WTC11 (cell line): ENCODE results near the gene MICAL1. TPM values are rescaled to one million over a fixed set of nuclear protein-coding genes. Genes with fewer than 3 reads are reported as not detected.
A peak's percentile ranks its signal among the peaks of the same experiment; 100 is the strongest.

Experiments
- ATAC-seq: fragments of 200-7000 bp; cut with Tn5 transposase; 2 replicates; pipeline ENCODE4 v1.10.0; 2021; ENCODE audit warnings: mild to moderate bottlenecking, moderate library complexity
- CTCF ChIA-PET: fragments of 300-600 bp; sonication (Branson Sonifier 250); formaldehyde crosslinking; loops from one replicate; lab custom pipeline; 2021; ENCODE audit warnings: antibody characterized with exemption; lab: Charles Lee
- POLR2A ChIA-PET: fragments of 350-600 bp; sonication (Branson Sonifier 250); formaldehyde crosslinking; loops from one replicate; lab custom pipeline; 2021; ENCODE audit warnings: antibody characterized with exemption; lab: Charles Lee
- DNase-seq: peaks from one replicate; pipeline ENCODE4 v3.0.0; 2021; ENCODE audit warnings: low spot score
- H3K27ac Mint-ChIP-seq: 2 replicates; pipeline ENCODE4 v1.8.0; 2021; ENCODE audit warnings: mixed read lengths
- H3K27me3 Mint-ChIP-seq: 2 replicates; pipeline ENCODE4 v1.8.0; 2021; ENCODE audit warnings: low read depth, mild to moderate bottlenecking, moderate library complexity, mixed read lengths
- H3K36me3 Mint-ChIP-seq: 2 replicates; pipeline ENCODE4 v1.8.0; 2021; ENCODE audit warnings: mixed read lengths
- H3K4me1 Mint-ChIP-seq: 2 replicates; pipeline ENCODE4 v1.8.0; 2022; ENCODE audit warnings: mixed read lengths
- H3K4me3 Mint-ChIP-seq: 2 replicates; pipeline ENCODE4 v1.8.0; 2021; ENCODE audit warnings: mild to moderate bottlenecking, moderate library complexity, mixed read lengths
- H3K9me3 Mint-ChIP-seq: 2 replicates; pipeline ENCODE4 v1.8.0; 2021; ENCODE audit warnings: mixed read lengths
- CBFB ChIP-seq: sonication (generic); formaldehyde crosslinking; IDR thresholded peaks from 2 replicates; pipeline ENCODE4 v1.8.1; 2022; ENCODE audit warnings: mild to moderate bottlenecking, low read depth, missing genetic modification reagents
- E2F1 ChIP-seq: sonication (generic); formaldehyde crosslinking; IDR thresholded peaks from 2 replicates; pipeline ENCODE4 v1.8.0; 2022; ENCODE audit warnings: mild to moderate bottlenecking, missing genetic modification reagents
- E2F4 ChIP-seq: sonication (generic); formaldehyde crosslinking; IDR thresholded peaks from 2 replicates; pipeline ENCODE4 v1.8.1; 2022; ENCODE audit warnings: low read depth, mild to moderate bottlenecking, moderate library complexity, missing genetic modification reagents, borderline replicate concordance
- IRF1 ChIP-seq: sonication (generic); formaldehyde crosslinking; IDR thresholded peaks from 2 replicates; pipeline ENCODE4 v1.8.0; 2023; ENCODE audit warnings: missing genetic modification reagents
- NFE2L1 ChIP-seq: sonication (generic); formaldehyde crosslinking; IDR thresholded peaks from 2 replicates; pipeline ENCODE4 v1.8.1; 2023; ENCODE audit warnings: missing genetic modification reagents
- TCF7 ChIP-seq: sonication (generic); formaldehyde crosslinking; IDR thresholded peaks from 2 replicates; pipeline ENCODE4 v1.8.0; 2022; ENCODE audit warnings: mild to moderate bottlenecking, low read depth, missing genetic modification reagents, moderate library complexity
- USF2 ChIP-seq: sonication (generic); formaldehyde crosslinking; IDR thresholded peaks from 2 replicates; pipeline ENCODE4 v1.8.1; 2023; ENCODE audit warnings: mild to moderate bottlenecking, missing genetic modification reagents, moderate library complexity
- ZNF121 ChIP-seq: sonication (generic); formaldehyde crosslinking; IDR thresholded peaks from 2 replicates; pipeline ENCODE4 v1.8.0; 2023; ENCODE audit warnings: missing genetic modification reagents
- ZNF317 ChIP-seq: sonication (generic); formaldehyde crosslinking; IDR thresholded peaks from 2 replicates; pipeline ENCODE4 v1.8.1; 2023; ENCODE audit warnings: low read depth, mild to moderate bottlenecking, moderate library complexity, missing genetic modification reagents, borderline replicate concordance
- ZNF396 ChIP-seq: fragments of 250-450 bp; sonication (Bioruptor Pico); IDR thresholded peaks from 2 replicates; pipeline ENCODE4 v1.8.0; 2021; ENCODE audit warnings: mild to moderate bottlenecking, moderate library complexity, borderline replicate concordance
- total RNA-seq: library from RNA; stranded (reverse); gene quantifications from 3 replicates; pipeline ENCODE4 v1.2.3, GENCODE V29; 2021
- TF ChIP-seq, protein P1 (sequence below): fragments of 250-450 bp; sonication (Bioruptor Pico); conservative IDR thresholded peaks from 2 replicates; pipeline ENCODE4 v1.9.0; 2021; ENCODE audit warnings: mild to moderate bottlenecking
- TF ChIP-seq, protein P2 (sequence below): sonication (generic); formaldehyde crosslinking; IDR thresholded peaks from 2 replicates; pipeline ENCODE4 v1.8.1; 2023; ENCODE audit warnings: mild to moderate bottlenecking, missing genetic modification reagents

MICAL1 gene
- total RNA-seq, 1 experiment from 2014 or later, result 57.4 TPM

DNA sequence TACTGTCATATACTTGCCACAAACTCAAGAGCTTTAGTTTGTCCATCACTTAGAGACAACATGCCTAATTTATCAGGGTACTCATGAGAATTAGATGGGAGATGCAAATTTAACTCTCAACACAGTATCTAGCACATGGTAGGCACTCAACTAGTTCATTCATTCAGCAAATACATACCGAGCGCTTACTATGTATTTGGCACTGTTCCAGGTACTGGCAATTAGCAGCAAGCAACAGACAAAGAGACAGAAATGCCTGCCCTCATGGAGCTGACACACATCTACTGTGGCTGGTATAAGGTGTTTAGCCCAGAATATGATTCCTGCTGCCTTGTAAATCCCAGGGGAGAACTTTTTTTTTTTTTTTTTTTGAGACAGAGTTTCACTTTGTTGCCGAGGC lies 4.8 kb downstream of the MICAL1 start:
- CTCF ChIA-PET, result interaction anchor here (1.5 kb wide), 1 partner anchor 10 kb away, joined by 7 read pairs; no protein-coding TSS in a partner anchor

GRCh38 chr6:109449795-109450673 lies 5.5 kb downstream of the MICAL1 start:
- TF ChIP-seq, protein P1, sequence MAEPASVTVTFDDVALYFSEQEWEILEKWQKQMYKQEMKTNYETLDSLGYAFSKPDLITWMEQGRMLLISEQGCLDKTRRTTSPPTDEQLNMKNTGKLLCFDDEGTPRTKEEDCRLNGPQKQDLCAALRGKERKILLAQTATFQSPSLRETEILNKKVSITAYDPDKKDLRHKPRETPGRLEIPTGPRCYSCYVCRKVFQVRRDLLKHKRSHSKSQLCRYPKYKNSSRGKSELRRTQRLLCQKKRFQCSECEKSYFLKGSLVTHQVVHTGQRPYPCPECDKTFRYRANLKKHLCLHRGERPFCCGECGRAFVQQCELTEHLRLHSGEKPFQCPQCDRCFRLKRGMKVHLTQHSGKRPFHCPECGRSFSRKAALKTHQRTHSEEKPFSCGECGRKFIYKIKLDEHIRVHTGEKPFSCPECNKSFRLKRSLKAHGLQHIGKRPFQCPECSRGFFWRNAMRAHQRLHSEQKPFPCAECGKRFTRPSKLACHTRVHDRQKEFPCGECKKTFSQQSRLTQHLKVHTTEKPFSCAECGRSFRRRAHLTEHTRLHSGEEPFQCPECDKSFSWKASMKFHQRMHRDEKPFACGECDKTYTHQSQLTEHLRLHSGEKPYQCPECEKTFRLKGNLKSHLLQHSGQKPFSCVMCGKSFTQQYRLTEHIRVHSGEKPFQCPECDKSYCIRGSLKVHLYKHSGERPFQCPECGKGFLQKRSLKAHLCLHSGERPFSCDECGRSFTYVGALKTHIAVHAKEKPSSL, result no peak
- TF ChIP-seq USF2 (CRISPR knock-in tag), result 0 out of 2 replicates have a peak, but pooled peaks have one; percentile 12
- TF ChIP-seq, all 79 proteins: peak for 1
- Mint-ChIP-seq H3K4me1 (peaks cover 18% of the 10 kb centered on the region), H3K27me3 (no peaks in the 10 kb centered on the region; the same call in 1 of the 2 replicates), H3K4me3 (no peak overlapping the region), H3K27ac (no peak overlapping the region), H3K36me3 (peaks cover 21% of the 10 kb centered on the region), H3K9me3 (no peaks in the 10 kb centered on the region)
- no peak for DNase-seq
- ChIA-PET POLR2A (no interaction called here), CTCF (interaction anchor here (1.5 kb wide), 1 partner anchor 9 kb away, joined by 7 read pairs; no protein-coding TSS in a partner anchor)
- ATAC-seq, result no peak

More for the DNA sequence above, 4.8 kb downstream of the MICAL1 start:
- ATAC-seq, result no peak
- TF ChIP-seq ZNF317 (CRISPR knock-in tag) (no peak), ZNF121 (CRISPR knock-in tag) (no peak), TCF7 (CRISPR knock-in tag) (no peak), ZNF396 (CRISPR knock-in tag) (no peak), CBFB (CRISPR knock-in tag) (no peak), IRF1 (no peak), NFE2L1 (CRISPR knock-in tag) (no peak), E2F4 (CRISPR knock-in tag) (no peak), E2F1 (no peak)
- TF ChIP-seq, protein P2, sequence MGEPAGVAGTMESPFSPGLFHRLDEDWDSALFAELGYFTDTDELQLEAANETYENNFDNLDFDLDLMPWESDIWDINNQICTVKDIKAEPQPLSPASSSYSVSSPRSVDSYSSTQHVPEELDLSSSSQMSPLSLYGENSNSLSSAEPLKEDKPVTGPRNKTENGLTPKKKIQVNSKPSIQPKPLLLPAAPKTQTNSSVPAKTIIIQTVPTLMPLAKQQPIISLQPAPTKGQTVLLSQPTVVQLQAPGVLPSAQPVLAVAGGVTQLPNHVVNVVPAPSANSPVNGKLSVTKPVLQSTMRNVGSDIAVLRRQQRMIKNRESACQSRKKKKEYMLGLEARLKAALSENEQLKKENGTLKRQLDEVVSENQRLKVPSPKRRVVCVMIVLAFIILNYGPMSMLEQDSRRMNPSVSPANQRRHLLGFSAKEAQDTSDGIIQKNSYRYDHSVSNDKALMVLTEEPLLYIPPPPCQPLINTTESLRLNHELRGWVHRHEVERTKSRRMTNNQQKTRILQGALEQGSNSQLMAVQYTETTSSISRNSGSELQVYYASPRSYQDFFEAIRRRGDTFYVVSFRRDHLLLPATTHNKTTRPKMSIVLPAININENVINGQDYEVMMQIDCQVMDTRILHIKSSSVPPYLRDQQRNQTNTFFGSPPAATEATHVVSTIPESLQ, result no peak
- TF ChIP-seq, all 79 proteins: peak for 0
- Mint-ChIP-seq H3K4me3 (no peak overlapping the region), H3K9me3 (no peaks in the 10 kb centered on the region), H3K4me1 (peaks cover 18% of the 10 kb centered on the region), H3K36me3 (peaks cover 15% of the 10 kb centered on the region), H3K27ac (no peak overlapping the region), H3K27me3 (no peaks in the 10 kb centered on the region; the same call in 1 of the 2 replicates)
- no peak for DNase-seq
- POLR2A ChIA-PET, result no interaction called here
